GM19238 (cell line): ENCODE measurements around the gene BAG3.

Source experiments
- DNase-seq: peaks from one replicate; pipeline ENCODE4 v3.0.0; 2011; ENCODE audit warnings: low spot score; ENCODE audit not compliant: insufficient read length

Gene BAG3

DNA sequence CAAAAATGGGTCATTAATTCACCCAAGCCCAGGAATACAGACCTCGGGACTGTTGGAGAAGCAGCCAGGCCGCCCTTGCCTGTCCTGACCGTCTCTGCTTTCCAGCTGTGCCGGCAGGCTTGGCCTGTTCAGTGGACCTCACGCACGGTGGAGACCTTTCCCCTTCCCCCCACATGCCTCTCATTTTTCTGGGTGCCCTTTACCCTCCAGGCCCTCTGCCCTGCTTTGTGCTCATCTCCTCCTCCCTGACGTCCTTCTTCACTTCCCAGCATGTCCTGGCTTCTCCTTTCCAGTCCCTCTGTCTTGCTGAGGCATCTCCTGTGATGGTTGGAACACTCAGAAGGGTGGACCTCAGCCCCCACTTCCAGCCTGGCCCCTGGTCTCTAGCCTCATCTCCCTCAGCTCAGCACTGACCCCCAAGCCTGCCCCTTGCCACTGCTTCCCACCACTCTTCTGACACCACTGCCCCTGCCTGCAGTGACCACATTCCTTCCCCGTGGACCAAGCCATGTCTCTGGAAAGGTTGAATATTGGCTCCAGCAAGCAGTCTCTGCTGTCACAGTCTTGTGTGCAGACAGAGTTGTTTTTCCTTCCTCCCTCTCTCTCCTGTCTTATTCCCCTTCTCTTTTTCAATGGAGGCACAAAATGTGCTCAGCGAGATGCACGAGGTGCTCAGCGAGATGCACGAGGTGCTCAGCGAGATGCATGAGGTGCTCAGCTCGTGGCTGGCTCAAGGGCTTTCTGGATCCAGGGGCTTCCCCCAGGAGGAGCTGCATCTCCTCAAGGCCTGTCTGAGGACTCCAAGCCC, 14.9 kb downstream of the BAG3 start:
- DNase-seq = no peak

DNA sequence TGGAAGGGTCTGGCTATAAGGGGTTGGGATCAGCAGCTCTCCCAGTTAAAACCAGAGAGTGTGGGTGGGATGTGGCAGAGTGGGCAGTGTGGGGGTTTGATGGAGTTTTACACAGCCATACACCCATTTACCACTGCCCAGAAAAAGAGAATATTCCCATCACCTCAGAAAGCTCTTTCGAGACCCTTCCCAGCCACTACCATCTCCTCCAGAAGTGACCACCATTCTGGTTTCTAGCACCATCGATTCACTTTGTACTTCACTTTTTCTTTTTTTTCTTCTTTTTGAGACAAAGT, 15.5 kb downstream of the BAG3 start:
- no peak for DNase-seq

DNA sequence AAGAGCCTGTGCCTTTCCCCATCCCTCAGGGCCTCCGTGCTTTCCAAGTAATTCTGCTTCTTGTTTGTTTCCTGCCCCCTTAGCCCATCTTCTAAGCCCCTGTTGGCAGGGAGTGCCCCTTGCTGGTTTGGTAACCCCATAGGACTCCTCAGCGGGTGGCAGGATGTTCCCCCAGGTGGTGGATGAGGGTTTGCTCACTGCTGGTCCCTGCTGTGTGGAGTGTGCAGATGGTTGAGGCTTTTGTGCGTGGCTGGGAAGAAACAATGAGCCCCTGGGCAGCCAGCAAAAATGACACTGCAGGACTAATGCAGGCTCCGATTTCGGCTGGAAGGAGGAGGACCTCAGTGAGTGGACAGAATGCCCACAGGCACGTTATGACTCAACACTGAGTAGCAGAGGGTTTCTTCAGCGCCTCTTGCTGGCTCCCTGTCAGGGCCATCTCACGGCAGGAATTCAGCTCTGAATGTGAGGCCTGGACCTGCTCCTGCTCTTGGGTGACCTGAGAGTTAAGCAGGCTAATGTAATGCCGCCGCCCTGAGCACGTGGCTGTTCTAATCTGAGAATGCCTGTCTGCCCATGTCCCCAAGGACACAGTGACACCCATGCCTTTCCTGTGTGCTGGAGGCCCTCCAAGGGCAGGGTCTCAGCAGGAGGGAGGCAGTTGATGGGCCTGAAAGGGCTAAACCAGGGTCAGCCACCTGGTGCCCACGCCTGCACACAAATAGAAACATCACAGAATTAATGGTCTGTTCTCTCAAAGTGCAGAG, 16.6 kb downstream of the BAG3 start:
- no peak for DNase-seq

DNA sequence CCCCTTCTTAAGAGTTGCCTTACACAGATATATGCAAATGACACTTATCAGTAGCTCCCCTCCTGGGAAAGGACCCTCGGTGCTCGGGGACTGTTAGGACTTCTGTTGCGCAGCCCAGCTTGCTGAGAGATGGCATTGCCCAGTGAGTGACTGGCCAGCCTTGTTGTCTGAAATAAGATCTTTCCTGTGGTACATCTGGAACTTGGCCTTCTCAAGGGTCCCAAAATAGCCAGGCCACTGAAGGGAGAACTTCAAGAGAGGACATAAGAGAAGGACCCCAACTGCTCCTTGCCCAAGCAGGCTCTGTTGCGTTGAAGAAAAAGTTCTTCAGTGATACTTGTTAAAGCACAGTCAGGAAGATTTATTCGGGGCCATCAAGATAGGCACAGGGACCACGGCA, 17.3 kb downstream of the BAG3 start:
- DNase-seq = no peak

DNA sequence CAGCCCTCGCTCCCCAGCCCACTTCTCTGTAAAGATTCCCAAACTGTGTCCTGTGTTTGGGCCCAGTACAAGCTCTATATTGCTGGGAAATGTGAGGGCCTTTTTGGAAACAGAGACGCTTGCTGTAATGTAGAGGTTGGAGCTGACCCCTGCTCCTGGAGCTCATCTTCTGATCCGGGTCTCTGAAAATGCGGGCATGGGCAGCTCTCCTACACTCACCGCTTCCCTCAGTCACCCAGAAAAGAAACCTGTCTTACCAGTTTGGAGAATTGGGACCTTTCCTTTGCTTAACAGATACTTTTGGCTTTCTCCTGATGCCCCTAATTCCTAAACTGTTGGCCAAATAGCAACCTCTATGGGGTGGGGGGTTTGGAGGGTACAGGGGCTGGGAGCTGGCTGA, 18.2 kb downstream of the BAG3 start:
- no peak for DNase-seq

DNA sequence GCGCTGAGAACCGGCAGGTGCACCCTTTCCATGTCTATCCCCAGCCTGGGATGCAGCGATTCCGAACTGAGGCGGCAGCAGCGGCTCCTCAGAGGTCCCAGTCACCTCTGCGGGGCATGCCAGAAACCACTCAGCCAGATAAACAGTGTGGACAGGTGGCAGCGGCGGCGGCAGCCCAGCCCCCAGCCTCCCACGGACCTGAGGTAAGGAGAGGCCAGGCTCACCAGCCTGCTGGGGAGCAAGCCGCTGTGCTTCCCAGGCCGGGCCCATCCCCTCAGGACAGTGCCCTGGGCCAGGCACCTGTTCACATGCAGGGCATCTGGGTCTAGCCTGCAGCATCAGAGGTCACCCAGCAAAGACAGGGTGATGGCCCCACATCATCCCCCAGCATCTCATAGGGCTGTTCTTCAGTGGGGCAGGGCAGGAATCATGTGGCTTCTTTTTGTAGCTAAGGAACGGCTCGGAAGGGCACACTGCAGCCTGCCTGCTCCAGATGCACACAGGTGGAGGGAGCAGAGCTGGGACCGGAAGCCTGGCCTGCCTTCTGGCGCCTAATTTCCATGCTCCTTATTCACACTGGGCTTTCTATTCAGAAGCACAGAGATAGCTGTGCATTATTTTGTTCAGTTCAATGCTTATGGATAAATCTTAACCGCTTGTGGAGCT, 18.9 kb downstream of the BAG3 start:
- no peak for DNase-seq

DNA sequence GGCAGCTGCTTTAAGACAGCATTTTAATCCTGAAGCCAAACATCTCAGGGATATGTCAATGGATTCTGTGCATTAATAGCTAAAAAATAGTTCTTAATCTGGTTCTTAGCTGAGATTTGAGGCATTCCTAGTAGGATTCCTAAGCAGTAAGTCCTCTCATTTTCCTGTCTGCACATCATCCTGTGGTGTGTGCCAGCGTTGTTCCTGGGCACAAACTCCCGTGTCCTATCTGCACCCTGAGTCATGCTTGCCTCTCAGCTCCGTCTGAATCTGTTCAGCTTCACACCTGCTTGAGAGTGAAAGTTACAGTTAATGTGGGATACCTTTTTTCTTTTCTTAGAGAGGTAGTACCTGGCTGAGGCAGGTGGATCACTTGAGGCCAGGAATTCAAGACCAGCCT, 19.5 kb downstream of the BAG3 start:
- DNase-seq = no peak

DNA sequence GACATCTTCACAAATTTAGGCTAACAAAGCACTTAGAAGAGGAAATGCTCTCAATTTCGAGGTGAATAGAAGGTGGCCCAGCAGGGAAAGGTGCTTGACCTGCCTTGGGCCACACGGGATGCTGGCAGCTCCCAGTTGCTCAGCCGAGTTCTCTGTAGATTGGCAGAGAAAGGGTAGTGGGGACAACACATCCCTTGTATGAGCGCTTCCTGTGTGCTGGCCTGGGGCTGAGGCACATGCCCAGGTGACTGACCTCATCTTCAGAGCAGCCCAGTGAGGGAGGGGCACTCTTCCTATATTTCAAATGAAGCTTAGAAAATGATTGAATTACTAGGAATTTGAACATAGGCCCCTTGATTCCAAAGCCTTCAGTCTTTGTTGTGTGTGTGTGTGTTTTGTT, 20.2 kb downstream of the BAG3 start:
- no peak for DNase-seq

DNA sequence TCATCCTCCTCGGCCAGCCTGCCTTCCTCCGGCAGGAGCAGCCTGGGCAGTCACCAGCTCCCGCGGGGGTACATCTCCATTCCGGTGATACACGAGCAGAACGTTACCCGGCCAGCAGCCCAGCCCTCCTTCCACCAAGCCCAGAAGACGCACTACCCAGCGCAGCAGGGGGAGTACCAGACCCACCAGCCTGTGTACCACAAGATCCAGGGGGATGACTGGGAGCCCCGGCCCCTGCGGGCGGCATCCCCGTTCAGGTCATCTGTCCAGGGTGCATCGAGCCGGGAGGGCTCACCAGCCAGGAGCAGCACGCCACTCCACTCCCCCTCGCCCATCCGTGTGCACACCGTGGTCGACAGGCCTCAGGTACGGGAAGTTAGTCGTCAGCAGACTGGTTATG, 21.1 kb downstream of the BAG3 start:
- DNase-seq = no peak

DNA sequence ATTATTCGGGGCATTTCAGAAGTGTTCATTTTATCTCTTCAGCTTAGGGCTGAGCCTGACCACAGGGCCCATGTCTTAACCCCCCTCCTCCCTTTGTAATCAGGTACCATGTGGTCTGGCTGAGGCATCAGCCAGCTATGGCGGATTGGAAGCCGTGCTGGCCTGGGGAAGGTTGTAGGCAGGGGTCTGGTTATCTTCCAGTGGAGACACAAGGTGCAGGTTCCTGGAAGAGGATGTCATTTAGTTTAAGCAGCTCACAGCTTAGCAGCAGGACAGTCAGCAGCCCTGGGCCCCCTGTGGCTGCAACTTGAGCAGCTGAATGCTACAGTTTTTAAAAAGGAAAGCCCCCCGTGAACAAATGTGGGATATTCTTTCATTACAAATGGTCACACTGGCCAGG, 22.1 kb downstream of the BAG3 start:
- DNase-seq = no peak

DNA sequence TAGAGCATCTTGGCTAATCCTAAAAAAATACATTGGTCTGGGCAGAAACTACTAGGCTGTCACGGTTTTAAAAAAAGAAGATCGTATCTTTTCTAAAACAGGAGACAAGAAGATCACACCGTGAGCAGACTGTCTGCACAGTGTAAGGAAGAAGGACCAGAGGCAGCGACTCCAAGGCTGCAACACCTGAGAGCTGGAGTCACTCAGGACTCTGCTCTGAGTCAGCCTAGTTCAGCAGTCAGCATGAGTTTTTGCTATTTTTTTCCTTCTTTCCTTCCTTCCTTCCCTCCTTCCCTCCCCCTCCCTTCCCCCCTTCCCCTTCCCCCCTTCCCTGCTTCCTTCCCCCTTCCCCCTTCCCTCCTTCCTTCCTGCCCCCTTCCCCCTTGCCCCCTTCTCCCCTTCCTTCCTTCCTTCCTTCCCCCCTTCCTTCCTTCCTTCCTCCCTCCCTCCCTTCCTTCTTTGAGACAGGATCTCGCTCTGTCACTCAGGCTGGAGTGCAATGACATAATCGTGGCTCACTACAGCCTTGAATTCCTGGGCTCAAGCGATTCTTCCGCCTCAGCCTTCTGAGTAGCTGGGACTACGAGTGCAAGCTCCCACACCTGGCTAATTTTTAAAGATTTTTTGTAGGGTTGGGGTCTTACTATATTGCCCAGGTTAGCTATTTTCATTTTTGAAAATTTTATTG, 24.4 kb downstream of the BAG3 start:
- no peak for DNase-seq

DNA sequence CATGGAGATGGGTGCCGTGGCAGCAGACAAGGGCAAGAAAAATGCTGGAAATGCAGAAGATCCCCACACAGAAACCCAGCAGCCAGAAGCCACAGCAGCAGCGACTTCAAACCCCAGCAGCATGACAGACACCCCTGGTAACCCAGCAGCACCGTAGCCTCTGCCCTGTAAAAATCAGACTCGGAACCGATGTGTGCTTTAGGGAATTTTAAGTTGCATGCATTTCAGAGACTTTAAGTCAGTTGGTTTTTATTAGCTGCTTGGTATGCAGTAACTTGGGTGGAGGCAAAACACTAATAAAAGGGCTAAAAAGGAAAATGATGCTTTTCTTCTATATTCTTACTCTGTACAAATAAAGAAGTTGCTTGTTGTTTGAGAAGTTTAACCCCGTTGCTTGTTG, 25.9 kb downstream of the BAG3 start:
- no peak for DNase-seq

DNA sequence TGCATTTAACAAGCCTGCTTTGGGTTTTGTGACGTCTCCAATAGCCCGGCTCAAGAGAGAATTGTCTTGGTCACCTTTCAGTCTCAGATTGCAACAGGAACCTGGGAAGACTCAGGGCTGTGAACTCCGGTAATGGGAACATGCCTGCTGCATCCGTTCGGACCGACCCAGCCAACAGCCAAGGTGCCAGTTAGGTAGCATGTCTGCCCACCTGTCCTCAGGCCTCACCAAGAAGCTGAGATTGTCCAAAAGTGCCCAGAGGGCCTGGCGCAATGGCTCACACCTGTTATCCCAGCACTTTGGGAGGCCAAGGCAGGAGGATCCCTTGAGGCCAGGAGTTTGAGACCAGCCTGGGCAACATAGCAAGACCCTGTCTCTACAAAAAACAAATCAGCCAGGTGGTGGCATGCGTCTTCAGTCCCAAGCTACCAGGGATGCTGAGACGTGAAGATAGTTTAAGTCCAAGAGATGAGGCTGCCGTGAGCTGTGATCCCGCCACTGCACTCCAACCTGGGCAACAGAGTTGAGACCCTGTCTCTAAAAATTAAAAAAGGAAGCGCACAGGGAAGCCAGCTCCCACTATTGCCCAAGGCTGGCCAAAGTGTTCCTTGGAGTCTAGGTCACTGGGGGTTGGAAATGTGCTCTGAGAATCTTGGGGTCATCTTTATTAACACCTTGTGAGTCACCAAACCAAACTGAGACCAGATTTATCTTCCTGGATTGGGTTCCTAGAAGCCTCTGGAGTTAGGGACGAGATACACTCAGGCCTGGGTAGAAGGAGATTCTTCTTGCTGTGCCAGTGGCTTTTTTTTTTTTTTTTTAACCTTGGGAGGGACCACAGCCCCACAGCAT, 26.9 kb downstream of the BAG3 start:
- no peak for DNase-seq

DNA sequence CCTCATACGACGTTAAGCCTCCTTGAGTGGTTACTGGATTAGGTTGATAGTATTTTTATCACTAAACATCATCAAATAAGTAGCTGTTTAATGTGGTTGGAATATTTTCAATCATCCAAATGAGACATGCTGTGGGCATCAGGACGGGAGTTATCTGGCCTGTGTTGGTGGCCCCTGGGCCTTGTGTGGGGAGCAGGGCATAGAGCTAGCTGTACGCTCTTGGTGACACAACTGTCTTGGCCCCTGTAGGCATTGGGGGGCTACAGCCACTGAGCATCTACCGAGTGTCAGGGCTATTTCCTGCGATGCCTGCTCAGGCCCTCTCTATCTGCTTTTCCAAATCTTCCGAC, 28.3 kb downstream of the BAG3 start:
- no peak for DNase-seq

DNA sequence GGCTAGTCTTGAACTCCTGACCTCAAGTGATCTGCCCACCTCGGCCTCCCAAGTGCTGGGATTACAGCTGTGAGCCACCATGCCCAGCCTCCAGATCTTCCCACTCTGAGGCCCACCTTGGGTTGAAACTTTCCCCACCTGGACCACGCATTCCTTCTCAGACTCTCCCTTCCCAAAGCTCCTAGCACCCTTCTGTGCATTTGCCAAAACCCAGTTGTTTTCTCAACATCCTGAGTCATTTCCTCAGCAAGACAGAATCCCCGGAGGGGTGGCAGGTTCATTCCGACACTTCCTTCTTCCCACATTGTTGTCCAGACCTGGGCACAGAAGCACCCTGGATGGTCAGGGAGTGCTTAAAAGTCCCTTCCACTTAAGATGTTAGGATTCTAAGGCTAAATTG, 28.9 kb downstream of the BAG3 start:
- DNase-seq = no peak

DNA sequence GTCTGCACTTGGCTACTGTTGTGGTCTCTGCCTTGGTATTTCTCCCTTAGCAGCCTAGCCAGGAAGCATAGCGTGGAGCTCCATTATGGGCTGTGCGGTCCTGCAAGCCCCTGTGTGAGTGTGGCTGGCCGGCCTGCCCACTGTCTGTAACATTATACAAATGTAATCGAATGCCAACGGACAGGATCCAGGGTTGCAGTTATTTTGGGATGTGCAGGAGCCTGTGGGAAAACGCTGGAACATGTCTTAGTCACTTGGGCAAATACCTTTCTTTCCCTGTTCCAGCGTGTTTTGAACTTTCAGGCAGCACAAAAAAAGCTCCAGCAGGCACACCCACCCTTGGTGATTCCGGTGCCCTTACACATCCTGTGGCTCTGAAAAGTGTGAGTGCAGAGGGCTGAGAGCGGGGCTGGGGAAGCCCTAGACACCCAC, 29.5 kb downstream of the BAG3 start:
- no peak for DNase-seq

DNA sequence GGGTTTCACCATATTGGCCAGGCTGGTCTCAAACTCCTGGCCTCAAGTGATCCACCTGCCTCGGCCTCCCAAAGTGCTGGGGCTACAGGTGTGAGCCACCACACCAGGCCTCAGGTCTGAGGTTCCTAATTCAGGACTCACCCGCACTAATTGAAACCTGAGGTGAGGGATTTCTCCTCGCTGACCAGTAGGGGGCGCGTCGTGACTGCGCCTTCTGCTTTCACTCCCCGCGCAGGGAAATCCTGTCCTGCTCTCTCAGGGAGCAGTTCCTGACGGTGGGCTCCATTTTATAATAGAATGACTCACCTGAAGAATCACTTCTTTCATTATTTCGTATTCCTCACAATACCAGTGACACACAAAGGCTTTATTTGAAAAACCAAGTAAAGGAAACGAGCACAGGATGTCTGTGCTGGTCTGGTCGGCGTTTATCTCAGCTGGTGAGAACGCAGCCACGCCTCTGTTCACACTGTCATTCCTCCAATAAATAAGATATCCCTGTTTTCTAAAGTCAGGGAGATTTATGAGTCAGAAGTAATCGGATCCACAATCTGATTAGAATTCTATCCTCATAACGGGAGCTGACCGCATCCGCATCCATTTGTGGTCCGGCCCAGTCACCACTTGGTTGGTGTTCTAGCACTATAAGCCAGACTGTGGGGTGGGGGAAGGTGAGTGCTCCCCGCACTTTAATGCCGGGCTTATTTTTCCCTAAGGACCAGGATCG, 35.4 kb downstream of the BAG3 start:
- DNase-seq = peak; percentile 66

DNA sequence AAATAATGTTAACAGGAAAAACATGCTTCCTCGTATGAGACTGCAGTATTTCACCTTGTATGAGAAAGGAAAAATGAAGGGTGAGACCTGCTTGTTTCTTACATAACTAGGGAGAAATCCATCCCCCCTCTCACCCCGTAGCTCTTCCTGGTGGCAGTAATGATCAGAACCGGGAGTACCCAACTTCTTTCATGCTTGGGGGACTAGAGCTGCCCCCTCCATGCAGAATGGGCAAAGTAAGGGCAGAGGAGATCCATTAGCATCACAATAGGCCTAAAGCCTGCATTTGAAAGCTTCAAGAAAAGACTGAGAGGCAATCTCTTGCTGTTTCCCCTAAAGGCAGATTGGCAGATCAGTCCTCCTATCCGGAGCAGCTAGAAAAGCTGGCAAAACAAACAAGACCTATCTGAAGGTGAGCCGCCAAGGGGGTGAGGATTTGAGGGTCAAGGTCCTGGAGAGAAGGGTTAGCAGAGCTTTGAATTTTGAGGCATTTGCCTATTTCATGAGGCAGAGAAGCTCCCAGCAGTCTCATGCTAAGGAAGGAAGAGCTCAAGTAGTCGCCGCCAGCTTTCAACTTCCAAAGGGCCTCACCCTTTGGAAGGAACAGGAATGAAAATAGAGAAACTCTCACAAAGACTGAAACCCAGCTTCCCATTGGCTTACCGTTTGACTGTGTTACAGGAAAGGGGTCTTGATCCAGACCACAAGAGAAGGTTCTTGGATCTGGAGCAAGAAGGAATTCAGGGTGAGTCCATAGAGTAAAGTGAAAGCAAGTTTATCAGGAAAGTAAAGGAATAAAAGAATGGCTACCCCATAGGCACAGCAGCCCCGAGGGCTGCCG, 36.2 kb downstream of the BAG3 start:
- no peak for DNase-seq

DNA sequence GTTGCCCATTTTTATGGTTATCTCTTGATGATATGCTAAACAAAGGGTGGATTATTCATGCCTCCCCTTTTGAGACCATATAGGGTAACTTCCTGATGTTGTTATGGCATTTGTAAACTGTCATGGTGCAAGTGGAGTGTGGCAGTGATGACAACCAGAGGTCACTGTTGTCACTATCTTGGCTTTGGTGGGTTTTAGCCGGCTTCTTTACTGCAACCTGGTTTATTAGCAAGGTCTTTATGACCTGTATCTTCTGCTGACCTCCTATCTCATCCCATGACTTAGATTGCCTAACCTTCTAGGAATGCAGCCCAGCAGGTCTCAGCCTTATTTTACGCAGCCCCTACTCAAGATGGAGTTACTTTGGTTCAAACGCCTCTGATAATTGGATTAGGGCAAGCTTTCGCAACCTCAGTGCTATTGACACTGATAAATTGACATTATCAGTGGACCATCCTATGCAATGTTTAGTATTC, 36.9 kb downstream of the BAG3 start:
- DNase-seq = no peak
